WTC11 (cell line): Measurements from ENCODE around the gene RNF212B. TPM values are rescaled to one million over a fixed set of nuclear protein-coding genes. Genes with fewer than 3 reads are reported as not detected.

Experiments used
- ATAC-seq: fragments of 200-7000 bp; cut with Tn5 transposase; 2 replicates; pipeline ENCODE4 v1.10.0; 2021; ENCODE audit warnings: mild to moderate bottlenecking, moderate library complexity
- CTCF ChIA-PET: fragments of 300-600 bp; sonication (Branson Sonifier 250); formaldehyde crosslinking; loops from one replicate; lab custom pipeline; 2021; ENCODE audit warnings: antibody characterized with exemption; lab: Charles Lee
- POLR2A ChIA-PET: fragments of 350-600 bp; sonication (Branson Sonifier 250); formaldehyde crosslinking; loops from one replicate; lab custom pipeline; 2021; ENCODE audit warnings: antibody characterized with exemption; lab: Charles Lee
- DNase-seq: peaks from one replicate; pipeline ENCODE4 v3.0.0; 2021; ENCODE audit warnings: low spot score
- H3K27ac Mint-ChIP-seq: 2 replicates; pipeline ENCODE4 v1.8.0; 2021; ENCODE audit warnings: mixed read lengths
- H3K27me3 Mint-ChIP-seq: 2 replicates; pipeline ENCODE4 v1.8.0; 2021; ENCODE audit warnings: low read depth, mild to moderate bottlenecking, moderate library complexity, mixed read lengths
- H3K36me3 Mint-ChIP-seq: 2 replicates; pipeline ENCODE4 v1.8.0; 2021; ENCODE audit warnings: mixed read lengths
- H3K4me1 Mint-ChIP-seq: 2 replicates; pipeline ENCODE4 v1.8.0; 2022; ENCODE audit warnings: mixed read lengths
- H3K4me3 Mint-ChIP-seq: 2 replicates; pipeline ENCODE4 v1.8.0; 2021; ENCODE audit warnings: mild to moderate bottlenecking, moderate library complexity, mixed read lengths
- H3K9me3 Mint-ChIP-seq: 2 replicates; pipeline ENCODE4 v1.8.0; 2021; ENCODE audit warnings: mixed read lengths
- CREM ChIP-seq: sonication (generic); formaldehyde crosslinking; IDR thresholded peaks from 2 replicates; pipeline ENCODE4 v1.8.1; 2022; ENCODE audit warnings: mild to moderate bottlenecking, missing genetic modification reagents, moderate library complexity
- E2F5 ChIP-seq: sonication (generic); formaldehyde crosslinking; IDR thresholded peaks from 2 replicates; pipeline ENCODE4 v1.8.1; 2022; ENCODE audit warnings: mild to moderate bottlenecking, moderate library complexity, missing genetic modification reagents
- EMX1 ChIP-seq: fragments of 250-450 bp; sonication (Bioruptor Pico); IDR thresholded peaks from 2 replicates; pipeline ENCODE4 v1.8.0; 2021; ENCODE audit warnings: mild to moderate bottlenecking
- FOXK1 ChIP-seq: sonication (generic); formaldehyde crosslinking; IDR thresholded peaks from 2 replicates; pipeline ENCODE4 v1.8.0; 2022; ENCODE audit warnings: mild to moderate bottlenecking, moderate library complexity, missing genetic modification reagents
- FOXP1 ChIP-seq: sonication (generic); formaldehyde crosslinking; IDR thresholded peaks from 2 replicates; pipeline ENCODE4 v1.8.0; 2022; ENCODE audit warnings: missing genetic modification reagents, mild to moderate bottlenecking, moderate library complexity, borderline replicate concordance
- GTF2I ChIP-seq: fragments of 250-450 bp; sonication (Bioruptor Pico); conservative IDR thresholded peaks from 2 replicates; pipeline ENCODE4 v1.4.0; 2021; ENCODE audit warnings: mild to moderate bottlenecking
- HMGXB4 ChIP-seq: sonication (generic); formaldehyde crosslinking; IDR thresholded peaks from 2 replicates; pipeline ENCODE4 v1.8.1; 2023; ENCODE audit warnings: mild to moderate bottlenecking, moderate library complexity, missing genetic modification reagents
- IRF2 ChIP-seq: sonication (generic); formaldehyde crosslinking; IDR thresholded peaks from 2 replicates; pipeline ENCODE4 v1.8.0; 2022; ENCODE audit warnings: low read depth, missing genetic modification reagents, borderline replicate concordance
- JAZF1 ChIP-seq: fragments of 250-450 bp; sonication (Bioruptor Pico); IDR thresholded peaks from 2 replicates; pipeline ENCODE4 v1.9.0; 2021; ENCODE audit warnings: moderate library complexity, mild to moderate bottlenecking, inconsistent platforms
- MYBL2 ChIP-seq: sonication (generic); formaldehyde crosslinking; IDR thresholded peaks from 2 replicates; pipeline ENCODE4 v1.8.1; 2023; ENCODE audit warnings: mild to moderate bottlenecking, moderate library complexity, missing genetic modification reagents
- NR1H2 ChIP-seq: sonication (generic); formaldehyde crosslinking; IDR thresholded peaks from 2 replicates; pipeline ENCODE4 v1.9.0; 2021; ENCODE audit warnings: mild to moderate bottlenecking, moderate library complexity, missing genetic modification reagents
- NR3C1 ChIP-seq: sonication (generic); formaldehyde crosslinking; conservative IDR thresholded peaks from 2 replicates; pipeline ENCODE4 v1.8.1; 2023; ENCODE audit warnings: low read depth, mild to moderate bottlenecking, missing genetic modification reagents
- SMAD3 ChIP-seq: sonication (generic); formaldehyde crosslinking; IDR thresholded peaks from 2 replicates; pipeline ENCODE4 v1.8.0; 2022; ENCODE audit warnings: missing genetic modification reagents, mild to moderate bottlenecking, borderline replicate concordance
- ZNF423 ChIP-seq: fragments of 250-450 bp; sonication (Bioruptor Pico); IDR thresholded peaks from 2 replicates; pipeline ENCODE4 v2.1.2; 2022; ENCODE audit warnings: mild to moderate bottlenecking, moderate library complexity
- ZNF671 ChIP-seq: fragments of 250-450 bp; sonication (Bioruptor Pico); IDR thresholded peaks from 2 replicates; pipeline ENCODE4 v1.8.0; 2021; ENCODE audit warnings: mild to moderate bottlenecking
- total RNA-seq: library from RNA; stranded (reverse); gene quantifications from 3 replicates; pipeline ENCODE4 v1.2.3, GENCODE V29; 2021
- TF ChIP-seq, protein P1 (sequence below): fragments of 250-450 bp; sonication (Bioruptor Pico); IDR thresholded peaks from 2 replicates; pipeline ENCODE4 v1.9.0; 2021; ENCODE audit warnings: mild to moderate bottlenecking, borderline replicate concordance
- TF ChIP-seq, protein P2 (sequence below): sonication (generic); formaldehyde crosslinking; conservative IDR thresholded peaks from 2 replicates; pipeline ENCODE4 v1.8.1; 2023; ENCODE audit warnings: mild to moderate bottlenecking, low read depth, missing genetic modification reagents, moderate library complexity
- TF ChIP-seq, protein P3 (sequence below): sonication (generic); formaldehyde crosslinking; IDR thresholded peaks from 2 replicates; pipeline ENCODE4 v1.8.1; 2022; ENCODE audit warnings: mild to moderate bottlenecking, missing genetic modification reagents, moderate library complexity, borderline replicate concordance

Gene RNF212B
- total RNA-seq, 1 experiment from 2014 or later: 0.46 TPM

- TF ChIP-seq, protein P1, sequence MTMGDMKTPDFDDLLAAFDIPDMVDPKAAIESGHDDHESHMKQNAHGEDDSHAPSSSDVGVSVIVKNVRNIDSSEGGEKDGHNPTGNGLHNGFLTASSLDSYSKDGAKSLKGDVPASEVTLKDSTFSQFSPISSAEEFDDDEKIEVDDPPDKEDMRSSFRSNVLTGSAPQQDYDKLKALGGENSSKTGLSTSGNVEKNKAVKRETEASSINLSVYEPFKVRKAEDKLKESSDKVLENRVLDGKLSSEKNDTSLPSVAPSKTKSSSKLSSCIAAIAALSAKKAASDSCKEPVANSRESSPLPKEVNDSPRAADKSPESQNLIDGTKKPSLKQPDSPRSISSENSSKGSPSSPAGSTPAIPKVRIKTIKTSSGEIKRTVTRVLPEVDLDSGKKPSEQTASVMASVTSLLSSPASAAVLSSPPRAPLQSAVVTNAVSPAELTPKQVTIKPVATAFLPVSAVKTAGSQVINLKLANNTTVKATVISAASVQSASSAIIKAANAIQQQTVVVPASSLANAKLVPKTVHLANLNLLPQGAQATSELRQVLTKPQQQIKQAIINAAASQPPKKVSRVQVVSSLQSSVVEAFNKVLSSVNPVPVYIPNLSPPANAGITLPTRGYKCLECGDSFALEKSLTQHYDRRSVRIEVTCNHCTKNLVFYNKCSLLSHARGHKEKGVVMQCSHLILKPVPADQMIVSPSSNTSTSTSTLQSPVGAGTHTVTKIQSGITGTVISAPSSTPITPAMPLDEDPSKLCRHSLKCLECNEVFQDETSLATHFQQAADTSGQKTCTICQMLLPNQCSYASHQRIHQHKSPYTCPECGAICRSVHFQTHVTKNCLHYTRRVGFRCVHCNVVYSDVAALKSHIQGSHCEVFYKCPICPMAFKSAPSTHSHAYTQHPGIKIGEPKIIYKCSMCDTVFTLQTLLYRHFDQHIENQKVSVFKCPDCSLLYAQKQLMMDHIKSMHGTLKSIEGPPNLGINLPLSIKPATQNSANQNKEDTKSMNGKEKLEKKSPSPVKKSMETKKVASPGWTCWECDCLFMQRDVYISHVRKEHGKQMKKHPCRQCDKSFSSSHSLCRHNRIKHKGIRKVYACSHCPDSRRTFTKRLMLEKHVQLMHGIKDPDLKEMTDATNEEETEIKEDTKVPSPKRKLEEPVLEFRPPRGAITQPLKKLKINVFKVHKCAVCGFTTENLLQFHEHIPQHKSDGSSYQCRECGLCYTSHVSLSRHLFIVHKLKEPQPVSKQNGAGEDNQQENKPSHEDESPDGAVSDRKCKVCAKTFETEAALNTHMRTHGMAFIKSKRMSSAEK (CRISPR knock-in tag): no peak
- TF ChIP-seq EMX1 (no peak), ZNF671 (CRISPR knock-in tag) (no peak)
- TF ChIP-seq, protein P2, sequence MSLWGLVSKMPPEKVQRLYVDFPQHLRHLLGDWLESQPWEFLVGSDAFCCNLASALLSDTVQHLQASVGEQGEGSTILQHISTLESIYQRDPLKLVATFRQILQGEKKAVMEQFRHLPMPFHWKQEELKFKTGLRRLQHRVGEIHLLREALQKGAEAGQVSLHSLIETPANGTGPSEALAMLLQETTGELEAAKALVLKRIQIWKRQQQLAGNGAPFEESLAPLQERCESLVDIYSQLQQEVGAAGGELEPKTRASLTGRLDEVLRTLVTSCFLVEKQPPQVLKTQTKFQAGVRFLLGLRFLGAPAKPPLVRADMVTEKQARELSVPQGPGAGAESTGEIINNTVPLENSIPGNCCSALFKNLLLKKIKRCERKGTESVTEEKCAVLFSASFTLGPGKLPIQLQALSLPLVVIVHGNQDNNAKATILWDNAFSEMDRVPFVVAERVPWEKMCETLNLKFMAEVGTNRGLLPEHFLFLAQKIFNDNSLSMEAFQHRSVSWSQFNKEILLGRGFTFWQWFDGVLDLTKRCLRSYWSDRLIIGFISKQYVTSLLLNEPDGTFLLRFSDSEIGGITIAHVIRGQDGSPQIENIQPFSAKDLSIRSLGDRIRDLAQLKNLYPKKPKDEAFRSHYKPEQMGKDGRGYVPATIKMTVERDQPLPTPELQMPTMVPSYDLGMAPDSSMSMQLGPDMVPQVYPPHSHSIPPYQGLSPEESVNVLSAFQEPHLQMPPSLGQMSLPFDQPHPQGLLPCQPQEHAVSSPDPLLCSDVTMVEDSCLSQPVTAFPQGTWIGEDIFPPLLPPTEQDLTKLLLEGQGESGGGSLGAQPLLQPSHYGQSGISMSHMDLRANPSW: no peak
These were observed 62.4 kb downstream of the RNF212B start (continued) for GRCh38 chr14:23299986-23300686.

- H3K27ac Mint-ChIP-seq: no peak overlapping the region
- peaks cover 5% of the 10 kb centered on the region for H3K36me3 Mint-ChIP-seq
- ChIA-PET CTCF (interaction anchor here (0.7 to 3.7 kb wide), 15 partner anchors 11 to 305 kb away, joined by 3 to 27 read pairs (median 8); partner anchors contain the start of genes CEBPE, CMTM5, HOMEZ and PABPN1), POLR2A (interaction anchor here (0.6 to 2.7 kb wide), 4 partner anchors 14 to 335 kb away, joined by 4 to 18 read pairs (median 6); partner anchors contain the start of genes ACIN1, C14orf119, HOMEZ and PABPN1)
- peaks cover 5% of the 10 kb centered on the region for H3K4me1 Mint-ChIP-seq
- ATAC-seq (no peak), DNase-seq (no peak)
- TF ChIP-seq, protein P3, sequence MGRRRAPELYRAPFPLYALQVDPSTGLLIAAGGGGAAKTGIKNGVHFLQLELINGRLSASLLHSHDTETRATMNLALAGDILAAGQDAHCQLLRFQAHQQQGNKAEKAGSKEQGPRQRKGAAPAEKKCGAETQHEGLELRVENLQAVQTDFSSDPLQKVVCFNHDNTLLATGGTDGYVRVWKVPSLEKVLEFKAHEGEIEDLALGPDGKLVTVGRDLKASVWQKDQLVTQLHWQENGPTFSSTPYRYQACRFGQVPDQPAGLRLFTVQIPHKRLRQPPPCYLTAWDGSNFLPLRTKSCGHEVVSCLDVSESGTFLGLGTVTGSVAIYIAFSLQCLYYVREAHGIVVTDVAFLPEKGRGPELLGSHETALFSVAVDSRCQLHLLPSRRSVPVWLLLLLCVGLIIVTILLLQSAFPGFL (CRISPR knock-in tag): no peak
- TF ChIP-seq NR3C1 (CRISPR knock-in tag): no peak
- TF ChIP-seq MYBL2: no peak
- TF ChIP-seq CREM (CRISPR knock-in tag): no peak
- no peak for TF ChIP-seq NR1H2
- no peak for TF ChIP-seq FOXP1
- no peak for TF ChIP-seq E2F5 (CRISPR knock-in tag)
- no peaks in the 10 kb centered on the region for H3K9me3 Mint-ChIP-seq
- peaks cover 69% of the 10 kb centered on the region for H3K27me3 Mint-ChIP-seq
- peak overlapping the region; percentile 85 for H3K4me3 Mint-ChIP-seq
These were observed 63.0 kb downstream of the RNF212B start for GRCh38 chr14:23300687-23301223.

DNA sequence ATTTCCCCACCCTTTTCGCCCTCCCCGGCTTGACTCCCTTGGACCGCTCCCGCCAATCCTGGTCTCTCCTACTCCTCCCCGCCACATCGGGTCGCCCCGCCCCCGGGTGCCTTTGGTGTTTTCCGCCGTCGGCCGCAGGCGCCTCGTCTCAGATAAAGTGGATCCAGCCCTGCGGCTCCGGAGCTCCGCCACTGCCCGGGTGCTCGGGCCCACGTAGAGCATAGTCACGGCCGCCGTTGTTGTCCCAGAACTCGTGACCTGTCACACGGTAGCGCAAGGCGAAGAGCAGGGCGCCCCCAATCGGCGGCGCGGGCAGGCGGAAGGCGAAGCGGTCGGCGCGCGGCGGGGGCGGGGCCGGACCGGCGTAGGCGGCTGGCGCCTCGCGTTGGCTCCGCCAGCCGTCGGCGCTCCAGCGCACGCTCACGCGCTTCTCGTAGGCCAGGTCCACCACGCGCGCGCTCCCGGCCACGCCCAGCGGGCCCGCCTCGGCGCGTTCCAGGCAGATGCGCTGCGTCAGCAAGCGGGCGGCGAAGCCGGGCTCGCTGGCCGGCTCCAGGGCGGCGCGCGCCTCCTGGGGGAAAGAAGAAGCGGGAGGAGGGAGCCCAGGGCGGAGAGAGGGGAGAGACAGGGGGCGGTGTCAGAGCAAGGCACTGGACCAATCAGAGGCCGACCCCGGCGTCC is 63.7 kb downstream of the RNF212B start:
- H3K9me3 Mint-ChIP-seq: no peaks in the 10 kb centered on the region
- peak; percentile 79 for TF ChIP-seq CREM (CRISPR knock-in tag)
- TF ChIP-seq HMGXB4 (CRISPR knock-in tag): peak; percentile 87
- no peak for TF ChIP-seq ZNF423 (CRISPR knock-in tag)
- no peak for TF ChIP-seq GTF2I (CRISPR knock-in tag)
- TF ChIP-seq SMAD3 (CRISPR knock-in tag): no peak
- no peak for TF ChIP-seq ZNF671 (CRISPR knock-in tag)
- TF ChIP-seq E2F5 (CRISPR knock-in tag): peak; percentile 85
- peak; percentile 90 for TF ChIP-seq FOXK1
- no peak for TF ChIP-seq IRF2 (CRISPR knock-in tag)
- TF ChIP-seq FOXP1: peak; percentile 51; the same call in 1 of the 2 replicates
- no peak for TF ChIP-seq JAZF1 (CRISPR knock-in tag)

More for the DNA sequence above, 63.7 kb downstream of the RNF212B start:
- DNase-seq: peak; percentile 98
- ATAC-seq: peak; percentile 83
- Mint-ChIP-seq H3K27me3 (peaks cover 63% of the 10 kb centered on the region), H3K36me3 (peaks cover 5% of the 10 kb centered on the region), H3K4me3 (peak overlapping the region; percentile 85), H3K27ac (peak overlapping the region; percentile 91), H3K4me1 (peaks cover 10% of the 10 kb centered on the region)
- ChIA-PET POLR2A (interaction anchor here (1.2 to 2.7 kb wide), 3 partner anchors 15 to 206 kb away, joined by 4 to 18 read pairs (median 8); partner anchors contain the start of genes ACIN1, C14orf119, HOMEZ and PABPN1), CTCF (interaction anchor here (0.6 to 3.7 kb wide), 18 partner anchors 9 to 233 kb away, joined by 3 to 27 read pairs (median 6); partner anchors contain the start of genes CEBPE, CMTM5, HOMEZ and PABPN1)
